Neural progenitor cell (in vitro differentiated cells): Measurements from ENCODE around the gene CUEDC2. TPM values are rescaled to one million over a fixed set of nuclear protein-coding genes. Genes with fewer than 3 reads are reported as not detected.

Source experiments
- DNase-seq: peaks from one replicate; pipeline ENCODE4 v3.0.0-alpha.2; 2016; ENCODE audit warnings: low spot score
- H2AFZ ChIP-seq: fragments of 200-600 bp; sonication (generic); replicated peaks from 2 replicates; pipeline ENCODE4 v1.6.1; 2016; ENCODE audit warnings: antibody characterized with exemption
- H3F3A ChIP-seq: fragments of 200-600 bp; sonication (generic); 2 replicates; pipeline ENCODE4 v1.6.1; 2016; ENCODE audit warnings: antibody characterized with exemption, low read depth
- H3K27ac ChIP-seq: fragments of 200-600 bp; sonication (generic); 2 replicates; pipeline ENCODE4 v1.5.1; 2016; ENCODE audit warnings: mild to moderate bottlenecking
- H3K27me3 ChIP-seq: fragments of 200-600 bp; sonication (generic); 2 replicates; pipeline ENCODE4 v1.6.1; 2016; ENCODE audit warnings: mild to moderate bottlenecking, moderate library complexity
- H3K36me3 ChIP-seq: fragments of 200-600 bp; sonication (generic); 2 replicates; pipeline ENCODE4 v1.5.1; 2016
- H3K4me1 ChIP-seq: fragments of 200-600 bp; sonication (generic); 2 replicates; pipeline ENCODE4 v1.6.1; 2016; ENCODE audit warnings: mixed run types
- H3K4me2 ChIP-seq: fragments of 200-600 bp; sonication (generic); 2 replicates; pipeline ENCODE4 v1.6.1; 2016
- H3K4me3 ChIP-seq: fragments of 200-600 bp; sonication (generic); 2 replicates; pipeline ENCODE4 v1.5.1; 2016
- H3K79me2 ChIP-seq: fragments of 200-600 bp; sonication (generic); 2 replicates; pipeline ENCODE4 v1.6.1; 2016; ENCODE audit warnings: low read depth
- H3K9ac ChIP-seq: fragments of 200-600 bp; sonication (generic); 2 replicates; pipeline ENCODE4 v1.6.1; 2016
- H3K9me3 ChIP-seq: fragments of 200-600 bp; sonication (generic); 2 replicates; pipeline ENCODE4 v1.5.1; 2016; ENCODE audit warnings: low read depth
- H4K20me1 ChIP-seq: fragments of 200-600 bp; sonication (generic); 2 replicates; pipeline ENCODE4 v1.6.1; 2016; ENCODE audit warnings: low read depth
- H3K27ac Mint-ChIP-seq: 3 replicates; pipeline ENCODE4 v1.8.0; 2021; ENCODE audit warnings: mixed read lengths
- H3K27me3 Mint-ChIP-seq: 2 replicates; pipeline ENCODE4 v1.8.0; 2022; ENCODE audit warnings: low read depth, mild to moderate bottlenecking, inconsistent platforms, moderate library complexity, mixed read lengths; ENCODE audit not compliant: insufficient read depth
- H3K36me3 Mint-ChIP-seq: 3 replicates; pipeline ENCODE4 v1.8.0; 2021; ENCODE audit warnings: mixed read lengths
- H3K4me1 Mint-ChIP-seq: 3 replicates; pipeline ENCODE4 v1.8.0; 2021; ENCODE audit warnings: mixed read lengths
- H3K4me3 Mint-ChIP-seq: 3 replicates; pipeline ENCODE4 v1.8.0; 2021; ENCODE audit warnings: mild to moderate bottlenecking, moderate library complexity, mixed read lengths
- H3K9me3 Mint-ChIP-seq: 3 replicates; pipeline ENCODE4 v1.8.0; 2020; ENCODE audit warnings: mixed read lengths
- EZH2 ChIP-seq: fragments of 200-600 bp; sonication (generic); IDR thresholded peaks from 2 replicates; pipeline ENCODE4 v1.6.1; 2017; ENCODE audit warnings: antibody characterized with exemption, mild to moderate bottlenecking, moderate library complexity
- EZH2phosphoT487 ChIP-seq: fragments of 200-600 bp; sonication (generic); IDR thresholded peaks from 2 replicates; pipeline ENCODE4 v1.6.1; 2017; ENCODE audit warnings: antibody characterized with exemption
- total RNA-seq: library from RNA; depleted of rRNA; stranded (reverse); fragments of >200 nt; gene quantifications from 2 replicates; pipeline ENCODE4 v1.2.3, GENCODE V29; 2015; ENCODE audit warnings: low replicate concordance
- TF ChIP-seq, protein P1 (sequence below): fragments of 200-600 bp; sonication (generic); IDR thresholded peaks from 2 replicates; pipeline ENCODE4 v1.5.1; 2017; ENCODE audit warnings: antibody characterized with exemption, mild to moderate bottlenecking

CUEDC2 gene
- total RNA-seq, 1 donor from 2014 or later = 64.0 TPM

DNA sequence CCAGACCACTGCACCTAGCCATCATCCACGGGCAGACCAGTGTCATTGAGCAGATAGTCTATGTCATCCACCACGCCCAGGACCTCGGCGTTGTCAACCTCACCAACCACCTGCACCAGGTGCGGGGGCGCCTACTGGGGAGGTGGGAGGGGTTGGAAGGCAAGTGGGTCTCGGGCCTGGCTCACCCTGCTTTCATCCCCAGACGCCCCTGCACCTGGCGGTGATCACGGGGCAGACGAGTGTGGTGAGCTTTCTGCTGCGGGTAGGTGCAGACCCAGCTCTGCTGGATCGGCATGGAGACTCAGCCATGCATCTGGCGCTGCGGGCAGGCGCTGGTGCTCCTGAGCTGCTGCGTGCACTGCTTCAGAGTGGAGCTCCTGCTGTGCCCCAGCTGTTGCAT, 32.3 kb downstream of the CUEDC2 start:
- H3K79me2 ChIP-seq = no peaks in the 10 kb centered on the region
- no peaks in the 10 kb centered on the region for H3K36me3 Mint-ChIP-seq
- peaks cover 7% of the 10 kb centered on the region for H3K27me3 Mint-ChIP-seq
- DNase-seq = no peak
- peaks cover 1% of the 10 kb centered on the region for H3F3A ChIP-seq
- H3K9me3 Mint-ChIP-seq = no peaks in the 10 kb centered on the region
- H3K36me3 ChIP-seq = no peaks in the 10 kb centered on the region
- H3K9ac ChIP-seq = no peak overlapping the region
- no peaks in the 10 kb centered on the region for H3K9me3 ChIP-seq
- no peak overlapping the region for H2AFZ ChIP-seq
- no peak overlapping the region for H3K27ac Mint-ChIP-seq
- H4K20me1 ChIP-seq = no peaks in the 10 kb centered on the region
- no peak overlapping the region for H3K4me3 ChIP-seq
- H3K4me1 ChIP-seq = peaks cover 4% of the 10 kb centered on the region
- H3K4me2 ChIP-seq = peak overlapping the region; percentile 87
- TF ChIP-seq, protein P1, sequence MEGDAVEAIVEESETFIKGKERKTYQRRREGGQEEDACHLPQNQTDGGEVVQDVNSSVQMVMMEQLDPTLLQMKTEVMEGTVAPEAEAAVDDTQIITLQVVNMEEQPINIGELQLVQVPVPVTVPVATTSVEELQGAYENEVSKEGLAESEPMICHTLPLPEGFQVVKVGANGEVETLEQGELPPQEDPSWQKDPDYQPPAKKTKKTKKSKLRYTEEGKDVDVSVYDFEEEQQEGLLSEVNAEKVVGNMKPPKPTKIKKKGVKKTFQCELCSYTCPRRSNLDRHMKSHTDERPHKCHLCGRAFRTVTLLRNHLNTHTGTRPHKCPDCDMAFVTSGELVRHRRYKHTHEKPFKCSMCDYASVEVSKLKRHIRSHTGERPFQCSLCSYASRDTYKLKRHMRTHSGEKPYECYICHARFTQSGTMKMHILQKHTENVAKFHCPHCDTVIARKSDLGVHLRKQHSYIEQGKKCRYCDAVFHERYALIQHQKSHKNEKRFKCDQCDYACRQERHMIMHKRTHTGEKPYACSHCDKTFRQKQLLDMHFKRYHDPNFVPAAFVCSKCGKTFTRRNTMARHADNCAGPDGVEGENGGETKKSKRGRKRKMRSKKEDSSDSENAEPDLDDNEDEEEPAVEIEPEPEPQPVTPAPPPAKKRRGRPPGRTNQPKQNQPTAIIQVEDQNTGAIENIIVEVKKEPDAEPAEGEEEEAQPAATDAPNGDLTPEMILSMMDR = no peak
- TF ChIP-seq EZH2phosphoT487 (no peak), EZH2 (no peak)
- peaks cover 19% of the 10 kb centered on the region for H3K4me1 Mint-ChIP-seq
- H3K27me3 ChIP-seq = peaks cover 23% of the 10 kb centered on the region
- H3K4me3 Mint-ChIP-seq = peak overlapping the region; percentile 82
- no peak overlapping the region for H3K27ac ChIP-seq

- Histone ChIP-seq H3K27ac (no peak overlapping the region), H3K79me2 (no peaks in the 10 kb centered on the region), H2AFZ (peak overlapping the region; percentile 94), H3K4me1 (peaks cover 8% of the 10 kb centered on the region), H3K4me3 (peak overlapping the region; percentile 72), H3K4me2 (peak overlapping the region; percentile 87), H3F3A (peaks cover 8% of the 10 kb centered on the region), H3K27me3 (peaks cover 24% of the 10 kb centered on the region), H3K9me3 (no peaks in the 10 kb centered on the region), H3K36me3 (no peaks in the 10 kb centered on the region), H3K9ac (no peak overlapping the region), H4K20me1 (peaks cover 3% of the 10 kb centered on the region)
- H3K4me1 Mint-ChIP-seq = peaks cover 23% of the 10 kb centered on the region
- H3K27me3 Mint-ChIP-seq = peaks cover 9% of the 10 kb centered on the region
- no peak for TF ChIP-seq EZH2phosphoT487
- TF ChIP-seq, protein P1 = peak; percentile 91
- no peaks in the 10 kb centered on the region for H3K9me3 Mint-ChIP-seq
- peak; percentile 94 for DNase-seq
- H3K27ac Mint-ChIP-seq = no peak overlapping the region
- H3K36me3 Mint-ChIP-seq = no peaks in the 10 kb centered on the region
- peak overlapping the region; percentile 82 for H3K4me3 Mint-ChIP-seq
These were observed 33.0 kb downstream of the CUEDC2 start for GRCh38 chr10:102399217-102400021.

GRCh38 chr10:102398172-102399020, 34.0 kb downstream of the CUEDC2 start:
- no peaks in the 10 kb centered on the region for H3K36me3 Mint-ChIP-seq
- TF ChIP-seq EZH2 = no peak
- TF ChIP-seq, protein P1 = no peak
- no peak for TF ChIP-seq EZH2phosphoT487
- H3K79me2 ChIP-seq = no peaks in the 10 kb centered on the region
- H3K4me2 ChIP-seq = peak overlapping the region; percentile 87
- H4K20me1 ChIP-seq = peaks cover 3% of the 10 kb centered on the region
- H3K4me1 Mint-ChIP-seq = peaks cover 25% of the 10 kb centered on the region
- H3K9me3 Mint-ChIP-seq = no peaks in the 10 kb centered on the region
- H3K4me3 ChIP-seq = peak overlapping the region; percentile 72
- H2AFZ ChIP-seq = no peak overlapping the region
- no peaks in the 10 kb centered on the region for H3K9me3 ChIP-seq
- peaks cover 33% of the 10 kb centered on the region for H3K27me3 ChIP-seq
- no peak overlapping the region for H3K27ac ChIP-seq
- H3K4me1 ChIP-seq = peaks cover 8% of the 10 kb centered on the region
- H3K36me3 ChIP-seq = no peaks in the 10 kb centered on the region
- H3K27ac Mint-ChIP-seq = no peak overlapping the region
- H3K4me3 Mint-ChIP-seq = peak overlapping the region; percentile 76
- peaks cover 17% of the 10 kb centered on the region for H3F3A ChIP-seq
- H3K27me3 Mint-ChIP-seq = peaks cover 13% of the 10 kb centered on the region
- no peak overlapping the region for H3K9ac ChIP-seq
- no peak for DNase-seq
